Measurements from ENCODE around the gene ENGASE.

Gene ENGASE

DNA sequence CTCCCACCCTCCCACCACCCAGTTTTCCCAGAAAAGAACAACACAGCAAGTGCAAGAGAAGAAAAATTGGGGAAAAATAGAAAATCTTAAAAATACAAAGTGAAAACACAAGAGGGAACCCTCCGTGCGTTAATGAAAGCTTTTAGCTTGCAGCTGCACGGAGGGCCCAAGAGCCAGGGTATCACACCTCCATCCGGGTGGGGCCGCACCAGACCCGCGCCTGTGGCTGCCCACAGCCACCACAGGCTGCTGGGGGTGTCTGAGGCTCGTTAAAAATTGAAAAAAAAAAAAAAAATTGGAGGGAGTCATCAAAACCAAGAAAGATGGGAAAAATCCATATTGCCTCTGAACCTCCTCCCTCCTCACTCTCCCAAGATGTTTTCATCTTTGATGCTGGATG lies 18.6 kb downstream of the ENGASE start:
- no peak for DNase-seq (ENCODE audit: low read depth, low spot score)

DNA sequence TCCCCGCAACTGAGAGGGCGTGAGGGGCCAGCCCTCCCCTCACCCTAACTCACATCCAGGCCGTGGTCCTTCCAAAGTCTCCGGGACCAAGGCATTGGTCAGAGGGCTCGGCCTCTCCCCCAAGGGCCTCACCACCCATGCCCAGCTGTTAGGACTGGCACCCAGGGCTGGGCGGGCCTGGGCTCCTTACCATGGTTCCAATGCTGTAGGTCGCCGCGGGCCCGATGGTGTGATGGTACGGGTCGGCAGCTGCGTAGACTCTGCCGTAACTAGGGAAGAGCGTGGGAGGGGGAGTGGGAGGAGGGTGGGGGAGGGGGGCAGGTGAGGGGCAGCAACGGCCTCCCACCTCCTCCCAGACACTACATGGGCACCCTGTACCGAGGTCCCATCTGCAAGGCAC lies 19.6 kb downstream of the ENGASE start:
- no peak for DNase-seq (ENCODE audit: low read depth, low spot score)

DNA sequence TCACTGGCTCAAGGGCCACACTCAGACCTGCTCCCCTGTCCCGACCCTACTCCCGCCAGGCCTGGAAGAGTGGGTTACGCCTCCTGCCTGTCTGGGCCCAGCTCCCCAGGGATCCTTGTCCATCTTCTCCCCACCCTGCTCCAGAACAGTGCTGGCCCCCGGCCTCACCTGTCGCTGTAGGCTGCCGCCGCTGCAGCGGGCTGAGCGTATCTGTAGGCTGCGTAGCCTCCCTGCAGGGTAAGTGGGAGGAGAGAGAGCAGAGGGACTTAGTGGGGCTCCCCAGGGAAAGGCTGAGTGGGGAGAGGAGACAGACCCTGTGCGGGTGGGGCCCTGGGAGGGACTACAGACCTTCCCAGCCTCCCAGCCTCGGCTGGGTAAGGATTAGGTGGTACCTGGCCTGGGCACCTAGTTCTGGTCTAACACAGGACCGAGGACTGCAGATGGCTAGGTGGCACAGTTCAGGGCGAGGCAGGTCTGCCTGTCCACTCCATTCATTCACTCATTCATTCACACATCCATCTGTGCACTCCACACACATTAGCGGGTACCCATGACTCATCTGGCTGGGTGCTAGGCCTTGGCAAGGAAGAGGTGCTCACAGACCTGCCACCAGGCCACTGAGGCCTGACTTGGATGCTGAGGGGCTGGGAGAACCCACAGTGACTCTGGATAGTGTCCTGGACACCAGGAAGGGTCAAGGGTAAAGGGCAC lies 20.9 kb downstream of the ENGASE start:
- no peak for DNase-seq (ENCODE audit: low read depth, low spot score)

DNA sequence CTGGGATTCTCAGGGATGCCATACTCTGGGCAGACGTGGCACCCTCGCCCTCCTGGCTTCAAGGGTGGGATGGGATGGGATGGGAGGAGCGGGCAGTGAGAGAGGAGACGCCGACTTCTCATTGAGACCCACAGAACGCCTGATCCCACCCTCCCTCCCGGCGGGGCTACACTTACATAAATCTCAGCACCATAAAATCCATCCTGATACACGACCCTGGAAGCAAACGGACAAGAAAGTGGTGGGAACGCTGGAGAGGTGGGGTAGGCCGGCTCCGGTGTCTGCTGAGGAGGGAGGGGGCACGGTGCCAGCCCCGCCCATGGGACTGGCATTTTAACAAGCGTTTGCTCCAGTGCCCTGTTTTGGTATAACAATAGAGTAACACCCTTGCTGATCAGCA lies 21.9 kb downstream of the ENGASE start:
- no peak for DNase-seq (ENCODE audit: low read depth, low spot score)

DNA sequence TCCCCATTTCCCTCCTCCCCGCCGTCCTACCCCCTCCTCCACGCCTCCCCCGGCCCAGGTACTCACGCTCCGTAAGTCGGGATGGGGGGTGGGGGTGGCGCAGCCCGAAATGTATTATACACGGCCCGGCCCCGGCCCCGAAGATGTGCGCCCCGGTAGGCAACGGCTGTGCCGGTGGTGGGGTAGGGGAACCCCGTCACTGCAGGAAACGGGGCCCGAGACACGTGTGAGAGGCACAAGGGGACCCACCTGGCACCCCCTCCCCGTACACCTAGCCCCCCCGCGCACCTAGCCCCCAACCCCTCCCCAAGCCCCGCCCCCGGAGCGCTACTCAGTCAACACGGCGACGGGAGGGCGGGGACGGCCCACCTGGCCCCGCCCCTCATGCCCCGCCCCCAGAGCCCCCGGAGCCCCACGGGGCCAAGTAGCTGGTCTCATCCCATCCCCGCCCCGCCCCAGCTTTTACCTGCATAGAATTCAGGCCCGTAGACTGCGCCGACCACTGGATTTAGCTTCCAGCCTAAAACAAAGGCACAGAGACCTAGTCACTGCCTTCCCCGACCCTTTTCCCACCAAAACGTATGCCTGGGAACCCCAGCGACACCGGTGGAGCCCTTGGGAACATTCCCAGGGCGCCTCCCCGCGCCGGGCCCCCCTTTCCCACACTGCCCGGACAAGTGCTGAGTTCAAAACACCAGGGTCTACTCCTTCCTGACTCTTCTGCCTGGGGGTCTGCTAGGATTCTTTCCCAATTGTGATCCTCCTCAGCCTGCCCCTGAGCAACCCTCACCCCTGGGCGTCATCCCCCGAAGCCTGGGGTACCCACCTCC lies 22.8 kb downstream of the ENGASE start:
- no peak for DNase-seq (ENCODE audit: low read depth, low spot score)

DNA sequence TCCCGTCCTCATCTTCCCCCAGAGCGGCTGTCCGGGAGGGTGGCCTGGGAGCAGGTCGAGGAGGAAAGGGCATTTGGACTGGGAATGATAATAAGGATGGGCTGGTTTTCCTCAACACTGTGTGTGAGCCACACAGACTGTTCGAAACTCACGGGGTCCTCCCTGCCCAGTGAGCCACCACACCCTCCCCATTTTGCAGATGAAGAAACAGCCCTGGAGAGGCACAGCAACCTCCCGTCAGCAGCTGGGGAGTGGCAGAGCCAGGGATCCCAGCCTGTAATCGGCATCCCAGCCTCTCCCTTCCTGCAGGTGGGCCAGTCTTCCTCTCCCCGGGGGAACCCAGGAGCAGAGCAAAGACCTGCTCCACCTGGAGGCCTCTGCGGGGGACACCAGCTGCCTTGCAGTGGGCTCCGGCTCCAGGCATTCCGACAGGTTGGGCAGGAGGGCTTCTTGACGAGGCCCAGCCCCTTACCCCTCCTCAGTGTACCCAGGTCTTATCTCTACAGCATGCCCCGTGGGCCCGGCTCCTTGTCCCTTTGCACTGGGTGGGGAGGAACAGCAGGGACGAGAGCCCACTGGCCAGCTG lies 23.8 kb downstream of the ENGASE start:
- DNase-seq (ENCODE audit: low read depth, low spot score) = no peak

DNA sequence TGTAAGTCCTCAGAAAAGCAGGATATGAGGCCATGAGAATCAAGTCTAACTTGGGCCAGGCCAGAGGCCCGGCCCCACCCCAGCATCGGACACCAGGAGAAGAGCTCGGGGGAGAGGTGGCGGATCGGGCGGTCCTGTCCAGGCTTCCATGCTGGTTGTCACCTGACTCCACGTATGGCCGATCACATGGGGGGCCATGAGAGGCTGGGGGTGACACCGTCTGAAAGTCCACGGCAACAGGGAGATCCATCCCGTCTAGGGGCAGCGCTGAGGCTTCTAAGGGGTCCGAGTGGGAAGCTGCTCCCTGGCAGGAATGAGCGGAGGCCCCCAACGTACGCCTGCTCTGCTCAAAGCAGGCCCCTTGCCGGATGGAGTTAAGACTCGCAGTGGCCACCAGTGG lies 25.8 kb downstream of the ENGASE start:
- no peak for DNase-seq (ENCODE audit: low read depth, low spot score)

DNA sequence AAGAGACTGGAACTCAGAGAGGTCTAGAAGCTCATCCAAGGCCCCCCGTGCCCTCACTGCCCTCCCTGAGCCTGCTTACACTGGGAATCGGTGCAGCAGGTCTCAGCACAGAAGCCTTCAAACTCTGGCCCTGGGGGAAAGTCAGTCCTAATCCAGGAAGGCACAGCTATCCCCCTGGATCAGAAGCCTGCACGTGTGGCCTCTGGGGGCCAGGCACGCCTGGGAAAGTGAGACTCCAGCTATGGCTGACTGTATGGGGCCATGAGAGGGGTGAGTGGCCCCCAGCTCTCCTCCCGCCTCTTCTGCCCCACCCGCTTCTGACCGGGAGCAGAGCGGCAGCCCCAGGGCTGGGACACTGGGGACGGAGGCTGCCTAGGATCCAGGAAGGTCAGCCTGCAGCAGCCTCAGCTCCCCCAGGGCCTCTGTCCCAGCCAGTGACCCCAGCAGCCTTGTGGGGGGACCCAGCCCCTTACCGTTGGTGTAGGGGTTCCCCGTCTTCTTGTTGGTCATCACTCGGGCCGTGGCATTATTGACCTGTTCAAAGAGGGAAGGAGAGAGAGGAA lies 26.6 kb downstream of the ENGASE start:
- no peak for DNase-seq (ENCODE audit: low read depth, low spot score)

DNA sequence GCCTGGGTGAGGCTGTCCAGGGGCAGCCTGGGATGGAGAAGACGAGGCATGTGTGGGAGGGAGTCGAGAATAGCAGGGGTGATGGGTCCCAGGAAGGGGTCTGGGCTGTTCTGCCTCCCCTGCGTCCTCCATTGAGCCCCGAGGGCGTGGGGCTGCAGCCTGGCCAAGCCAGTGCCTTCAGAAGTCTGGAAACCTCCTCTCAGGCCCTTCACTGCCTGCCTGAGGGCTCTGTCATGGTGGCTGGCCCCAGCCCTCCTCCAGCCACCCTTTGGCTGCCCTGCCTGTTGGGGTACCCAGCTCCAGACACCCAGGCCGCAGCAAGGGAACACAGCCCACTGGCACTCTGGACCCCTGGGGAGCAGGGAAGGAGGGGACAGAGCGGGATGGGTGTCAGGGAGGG lies 27.6 kb downstream of the ENGASE start:
- no peak for DNase-seq (ENCODE audit: low read depth, low spot score)

DNA sequence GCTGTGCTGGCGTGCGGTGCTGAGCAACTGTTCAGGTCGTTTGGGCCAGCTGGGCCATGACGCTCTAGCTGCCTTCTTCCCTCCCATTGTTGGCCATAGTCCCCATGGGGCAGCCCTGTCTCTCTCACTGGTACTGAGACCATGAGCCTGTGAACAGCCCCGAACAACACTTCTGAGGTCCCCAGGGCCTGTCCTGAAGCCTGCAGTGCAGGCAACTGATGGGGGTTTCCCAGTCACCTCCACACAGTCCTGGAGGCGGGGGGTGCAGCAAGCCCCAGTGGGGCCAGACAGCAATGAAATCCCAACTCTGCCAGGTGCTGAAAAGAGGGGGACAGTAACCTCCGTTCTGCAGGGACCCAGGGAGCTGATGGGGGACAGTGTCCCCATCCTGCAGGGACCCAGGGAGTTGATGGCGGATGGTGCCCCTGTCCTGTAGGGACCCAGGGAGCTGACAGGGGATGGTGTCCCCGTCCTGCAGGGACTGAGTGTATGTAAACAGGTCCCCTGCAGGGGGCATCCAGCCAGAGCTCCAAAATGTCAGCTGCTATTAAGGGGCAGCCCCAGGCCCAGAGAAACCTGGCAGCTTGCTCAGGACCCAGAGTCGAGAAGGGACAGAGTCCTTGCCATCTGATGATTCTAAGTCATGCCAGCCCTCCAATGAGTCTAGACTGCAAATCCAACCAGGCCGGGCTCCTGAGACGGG lies 30.4 kb downstream of the ENGASE start:
- DNase-seq (ENCODE audit: low read depth, low spot score) = no peak

DNA sequence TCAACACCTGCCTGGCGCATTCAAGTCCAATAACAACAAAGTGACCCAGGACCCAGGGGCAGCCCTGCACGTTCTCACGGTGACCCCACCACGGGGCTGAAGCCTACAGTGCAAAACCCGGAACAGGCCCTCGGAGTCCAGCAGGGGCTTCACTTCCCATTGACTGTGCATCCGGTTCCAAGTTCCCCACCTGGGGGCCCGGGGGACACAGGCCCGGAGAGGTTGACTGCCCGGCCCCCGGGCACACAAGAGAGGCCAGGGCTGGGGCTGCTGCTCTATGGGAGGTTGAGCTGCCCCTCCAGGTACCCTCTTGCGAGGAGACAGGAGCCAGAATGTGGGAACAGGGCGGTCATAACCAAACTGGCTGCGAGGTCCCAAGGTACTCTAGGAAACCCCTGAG lies 31.3 kb downstream of the ENGASE start:
- DNase-seq (ENCODE audit: low read depth, low spot score) = no peak

DNA sequence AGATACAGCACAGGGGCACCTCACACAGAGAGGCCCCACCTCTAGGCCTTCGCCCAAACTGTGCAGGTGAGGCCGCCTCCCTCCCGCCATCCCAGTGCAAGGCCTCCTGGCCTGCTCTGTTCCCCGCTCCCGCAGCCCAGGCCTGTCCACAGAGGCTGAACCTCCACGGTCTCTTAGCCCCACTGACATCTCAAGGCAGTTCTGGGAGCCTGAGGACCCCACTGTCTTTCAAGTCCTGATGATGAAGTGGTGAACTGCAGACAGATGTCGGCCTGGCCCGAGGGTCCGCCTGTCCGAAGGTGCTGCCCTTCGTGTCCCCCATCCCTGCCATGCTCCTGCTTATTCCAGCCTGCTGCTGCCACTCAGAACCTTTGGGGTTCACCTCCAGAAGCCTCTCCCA lies 32.3 kb downstream of the ENGASE start:
- no peak for DNase-seq (ENCODE audit: low read depth, low spot score)

DNA sequence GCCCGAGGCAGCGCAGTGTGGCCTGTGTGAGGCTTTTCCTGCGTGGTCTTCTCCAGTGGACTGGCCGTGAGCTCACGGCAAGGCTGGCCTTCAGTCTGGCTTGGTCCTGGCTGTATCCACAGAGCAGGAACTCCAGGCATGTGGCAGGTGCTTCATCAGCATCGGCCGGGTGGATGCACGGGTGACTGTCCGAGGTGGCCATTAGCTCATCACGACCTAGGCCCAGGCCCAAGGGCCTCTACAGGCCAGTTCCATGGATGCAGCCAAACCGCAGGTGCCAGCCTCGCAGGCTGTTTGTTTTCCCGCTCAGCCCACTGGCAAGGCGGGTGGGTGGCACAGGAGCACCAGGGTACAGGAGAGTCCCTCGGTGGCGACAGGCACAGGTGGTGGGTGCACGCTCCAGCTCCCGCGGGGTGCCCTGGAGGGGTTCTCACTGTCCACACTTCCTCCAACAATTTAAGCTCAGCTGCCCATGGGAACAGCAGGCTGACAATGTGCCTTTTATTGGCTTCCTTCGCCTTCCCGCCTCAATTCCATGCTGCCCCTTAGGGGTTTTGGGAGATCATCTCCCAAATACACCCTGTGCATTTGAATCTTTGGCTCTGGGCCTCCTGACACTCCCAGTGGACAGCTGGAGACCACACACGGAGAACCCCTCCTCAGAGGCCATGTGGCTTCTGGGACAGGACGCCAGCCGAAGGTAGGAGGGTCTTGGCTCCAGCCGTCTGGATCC lies 33.0 kb downstream of the ENGASE start:
- no peak for DNase-seq (ENCODE audit: low read depth, low spot score)

DNA sequence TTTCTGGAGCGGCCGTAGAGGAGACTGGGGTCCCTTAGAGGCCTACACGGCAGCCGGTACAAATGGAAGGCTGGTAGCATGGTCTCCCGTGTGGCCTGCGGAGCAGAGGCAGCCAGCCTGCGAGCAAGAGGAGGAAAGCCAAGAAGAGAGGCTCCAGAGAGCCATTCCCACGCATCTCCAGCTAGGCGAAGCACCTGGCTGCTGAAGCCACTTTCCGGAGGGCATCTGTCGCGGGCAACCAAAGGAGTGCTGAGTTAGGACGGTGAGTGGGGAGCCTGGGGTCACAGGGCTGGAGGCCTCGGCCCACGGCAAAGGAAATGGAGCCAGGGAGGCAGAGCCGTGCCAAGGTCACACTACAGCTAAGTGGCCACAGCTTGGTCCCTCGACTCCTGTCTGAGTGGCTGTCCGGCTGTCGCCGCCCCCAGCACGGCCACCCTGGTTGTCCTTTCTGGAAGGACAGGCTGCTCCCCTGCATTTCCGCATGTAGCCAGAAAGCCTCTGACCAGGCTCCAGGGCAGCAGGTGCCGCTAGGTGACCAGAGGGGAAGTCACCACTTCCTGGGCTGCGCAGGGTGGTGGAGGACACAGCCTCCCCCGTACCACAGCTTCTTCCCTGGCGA lies 33.7 kb downstream of the ENGASE start:
- no peak for DNase-seq (ENCODE audit: low read depth, low spot score)

DNA sequence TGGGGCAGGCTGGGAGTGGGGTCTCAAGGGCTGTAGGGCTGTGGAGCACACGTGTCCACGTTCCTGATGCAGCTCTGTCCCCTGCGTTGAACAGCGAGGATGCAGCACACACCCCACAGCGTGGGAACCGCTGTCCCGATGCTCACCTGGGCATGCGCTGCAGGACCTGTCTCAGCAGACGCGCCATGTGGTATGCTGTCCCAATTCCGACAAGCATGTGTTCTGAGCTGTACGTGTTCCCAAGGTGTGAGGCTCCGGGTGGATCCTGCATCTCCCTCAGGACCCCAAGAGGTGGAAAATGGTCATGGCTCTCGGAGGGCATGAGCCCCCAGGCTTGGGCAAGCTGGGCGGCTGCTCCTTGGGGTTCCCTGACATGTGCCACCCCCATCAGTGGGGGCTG lies 34.2 kb downstream of the ENGASE start:
- no peak for DNase-seq (ENCODE audit: low read depth, low spot score)

DNA sequence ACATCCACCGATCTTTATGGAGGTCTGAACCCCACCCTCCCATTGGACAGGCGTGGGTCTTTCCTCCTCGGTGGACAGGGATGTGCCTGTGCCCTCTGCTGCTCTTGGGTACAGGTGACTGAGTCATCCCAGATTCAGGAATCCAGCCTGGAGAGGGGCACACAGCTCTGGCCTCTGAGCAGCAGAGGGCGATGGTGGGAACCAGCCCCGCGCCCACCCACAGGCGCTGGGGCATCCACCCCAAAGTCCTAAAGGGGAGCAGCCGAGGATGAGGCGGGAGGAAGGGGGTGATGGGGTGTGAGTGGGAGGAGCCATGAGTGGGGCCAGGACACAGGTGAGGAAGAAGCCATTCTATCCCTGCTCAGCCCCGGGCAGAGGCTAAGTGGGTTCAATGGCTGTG lies 35.0 kb downstream of the ENGASE start:
- no peak for DNase-seq (ENCODE audit: low read depth, low spot score)

DNA sequence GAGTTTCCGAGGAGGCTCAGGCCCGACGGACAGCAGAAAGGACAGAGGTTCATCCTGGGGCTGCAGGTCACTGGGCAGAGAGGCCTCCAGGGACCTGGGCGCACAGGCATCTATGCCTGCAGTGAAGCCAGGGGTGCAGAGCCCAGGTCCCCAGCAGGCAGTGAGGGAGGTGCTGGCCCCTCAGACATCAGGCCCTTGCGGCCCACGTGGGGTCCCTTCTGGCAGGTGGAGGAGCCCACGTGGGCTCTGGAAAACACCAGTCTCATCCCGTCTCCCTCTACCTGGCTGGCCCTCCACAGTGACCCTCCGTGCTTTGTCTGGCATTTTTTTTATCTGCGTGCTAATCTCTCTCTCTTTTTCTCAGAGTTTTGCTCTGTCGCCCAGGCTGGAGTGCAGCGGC lies 36.5 kb downstream of the ENGASE start:
- DNase-seq (ENCODE audit: low read depth, low spot score) = no peak

DNA sequence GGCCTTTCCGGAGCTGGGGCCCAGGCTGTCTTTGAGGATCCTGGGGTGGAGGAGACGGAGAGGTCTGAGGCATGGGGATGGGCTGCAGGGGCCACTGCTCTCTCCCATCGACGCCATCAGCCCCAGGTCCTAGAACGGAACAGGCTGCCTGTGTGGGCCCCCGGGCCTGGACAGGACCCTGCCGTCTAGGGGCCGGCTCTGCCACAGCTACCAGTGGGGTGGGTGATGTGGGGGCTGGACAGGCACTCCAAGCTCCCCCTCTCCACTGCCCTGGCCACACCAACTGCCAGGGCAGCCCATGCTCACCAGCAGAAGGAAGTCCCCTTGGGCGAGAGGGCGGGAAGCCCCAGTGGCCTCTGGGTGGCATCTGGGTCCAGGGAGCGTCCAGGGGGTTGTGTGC lies 37.8 kb downstream of the ENGASE start:
- DNase-seq (ENCODE audit: low read depth, low spot score) = no peak

DNA sequence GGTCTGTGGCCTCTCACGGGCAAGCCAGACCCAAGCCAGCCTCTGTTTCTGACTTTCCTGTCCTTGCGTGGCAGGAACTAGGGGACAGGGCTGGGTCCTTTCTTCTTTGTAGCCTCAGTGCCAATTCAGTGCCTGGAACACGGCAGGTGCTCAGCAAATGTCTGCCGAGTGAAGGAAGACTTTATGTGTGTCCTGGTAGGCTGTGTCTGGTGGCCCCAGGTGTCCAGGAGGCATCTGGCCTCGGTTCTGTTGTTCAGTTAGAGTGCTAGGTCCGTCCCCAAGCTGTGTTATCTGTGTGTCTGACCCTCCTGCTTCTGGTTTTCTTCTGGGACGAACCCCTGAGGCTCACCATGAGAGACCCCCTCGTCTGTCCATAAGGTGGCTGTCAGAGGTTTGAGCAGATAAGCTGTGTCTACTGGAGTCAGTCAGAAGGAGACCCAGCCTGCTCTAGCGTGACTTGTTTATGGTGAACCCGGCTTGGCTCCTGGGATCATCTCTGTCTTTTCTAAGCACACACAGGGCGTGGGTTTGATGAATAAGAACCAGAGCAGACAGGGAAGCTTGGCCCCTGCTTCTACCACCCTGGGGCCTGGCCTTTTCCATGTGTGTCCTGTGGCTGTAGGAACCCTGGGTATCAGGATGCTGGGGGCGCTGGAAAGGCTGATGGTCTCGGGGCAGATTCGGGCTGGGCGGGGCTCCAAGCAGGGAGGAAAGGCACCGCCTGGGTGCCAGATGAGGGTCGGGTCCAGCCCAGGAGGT lies 39.3 kb downstream of the ENGASE start:
- DNase-seq (ENCODE audit: low read depth, low spot score) = no peak

Data from brain pericyte (primary cell).